Stomach (tissue), 4 donors: Measurements from ENCODE around the gene TCFL5.

Experiments used
- CTCF ChIP-seq, 7 experiments: fragments of 450-650 bp in 4 of 7; fragments of 200-600 bp in 3 of 7; sonication (generic) in 3 of 7; IDR thresholded peaks; one replicate each; pipeline ENCODE4 v1.5.1; 2016 to 2019; ENCODE audit warnings: antibody characterized with exemption in 7 of 7, control low read depth in 2 of 7, mild to moderate bottlenecking in 1 of 7
- EP300 ChIP-seq: sonication (generic); formaldehyde crosslinking; IDR thresholded peaks from one replicate; pipeline ENCODE4 v1.6.1; 2017; ENCODE audit warnings: antibody characterized with exemption
- POLR2A ChIP-seq, 4 donors: fragments of 450-650 bp; IDR thresholded peaks; one replicate each; pipeline ENCODE4 v1.6.1; 2016; ENCODE audit warnings: antibody characterized with exemption in 4 of 4, control low read depth in 2 of 4, mild to moderate bottlenecking in 1 of 4, moderate library complexity in 1 of 4
- POLR2AphosphoS5 ChIP-seq, 3 donors: sonication (generic); formaldehyde crosslinking; IDR thresholded peaks; one replicate each; pipeline ENCODE4 v1.6.1; 2016; ENCODE audit warnings: antibody characterized with exemption in 3 of 3

- TF ChIP-seq POLR2A (IDR thresholded peaks at IDR 0.05) = no peak
- no peak for TF ChIP-seq CTCF (IDR thresholded peaks at IDR 0.05)
- no peak for TF ChIP-seq EP300
- TF ChIP-seq POLR2AphosphoS5 (IDR thresholded peaks at IDR 0.05) = no peak
Observed at GRCh38 chr20:62835931-62836861, 25.4 kb downstream of the TCFL5 start.
